B cell (primary cell): ENCODE measurements around the gene OR51B4. TPM values are rescaled to one million over a fixed set of nuclear protein-coding genes. Genes with fewer than 3 reads are reported as not detected.

Experiments used
- ATAC-seq: fragments of 200-7000 bp; cut with Tn5 transposase; one replicate; pipeline ENCODE4 v1.10.0; 2021; ENCODE audit warnings: low read depth, mild to moderate bottlenecking, moderate number of reproducible peaks, moderate library complexity
- CTCF ChIA-PET: fragments of 350-600 bp; sonication (Branson Sonifier 250); formaldehyde crosslinking; loops from one replicate; lab custom pipeline; 2021; ENCODE audit warnings: antibody characterized with exemption, inconsistent platforms; lab: Charles Lee
- POLR2A ChIA-PET: fragments of 350-600 bp; sonication (Branson Sonifier 250); formaldehyde crosslinking; loops from one replicate; lab custom pipeline; 2021; ENCODE audit warnings: antibody characterized with exemption; lab: Charles Lee
- DNase-seq: peaks from one replicate; pipeline ENCODE4 v3.0.0; 2013
- H2AFZ ChIP-seq: 2 replicates; pipeline ENCODE4 v1.6.1; 2012; ENCODE audit warnings: mild to moderate bottlenecking, low read depth, low read length; ENCODE audit not compliant: insufficient read depth, poor library complexity, severe bottlenecking
- H3K27ac ChIP-seq, 2 donors: 1 replicate in 1 of 2; 2 replicates in 1 of 2; pipeline ENCODE4 v1.5.1; 2012 to 2013; ENCODE audit warnings: low read length in 2 of 2, mild to moderate bottlenecking in 2 of 2, moderate library complexity in 1 of 2
- H3K27me3 ChIP-seq, 4 experiments: fragments of 200-600 bp in 1 of 4; sonication (generic) in 1 of 4; replicated peaks in 1 of 4; 1 replicate in 2 of 4; 2 replicates in 2 of 4; pipeline versions ENCODE4 v1.6.1 to v1.7.0; 2013 to 2016; ENCODE audit warnings: low read length in 3 of 4, mild to moderate bottlenecking in 2 of 4, mixed read lengths in 1 of 4, moderate library complexity in 1 of 4; ENCODE audit not compliant: insufficient read depth in 4 of 4, control insufficient read depth in 3 of 4; ENCODE audit errors: control extremely low read depth in 1 of 4
- H3K36me3 ChIP-seq, 2 experiments: replicated peaks in 1 of 2; 1 replicate in 1 of 2; 2 replicates in 1 of 2; pipeline versions ENCODE4 v1.6.1 to v1.7.1; 2013; ENCODE audit warnings: low read length in 1 of 2; ENCODE audit not compliant: insufficient read depth in 2 of 2, control insufficient read depth in 1 of 2; ENCODE audit errors: control extremely low read depth in 1 of 2, extremely low read depth in 1 of 2
- H3K4me1 ChIP-seq, 2 donors: fragments of 200-600 bp in 1 of 2; sonication (generic) in 1 of 2; 1 replicate in 1 of 2; 2 replicates in 1 of 2; pipeline versions ENCODE4 v1.5.1 to v1.6.1; 2013 to 2017; ENCODE audit warnings: low read length in 2 of 2; ENCODE audit not compliant: control insufficient read depth in 2 of 2, insufficient read depth in 2 of 2
- H3K4me2 ChIP-seq: replicated peaks from 2 replicates; pipeline ENCODE3; 2012; ENCODE audit warnings: mild to moderate bottlenecking, low read depth, low read length; ENCODE audit not compliant: poor library complexity, severe bottlenecking
- H3K4me3 ChIP-seq, 5 experiments: fragments of 200-600 bp in 1 of 5; sonication (generic) in 1 of 5; 1 replicate in 3 of 5; 2 replicates in 2 of 5; pipeline versions ENCODE4 v1.5.1 to v1.7.0; 2011 to 2016; ENCODE audit warnings: low read length in 4 of 5, mild to moderate bottlenecking in 4 of 5, low read depth in 2 of 5, control low read depth in 1 of 5, moderate library complexity in 1 of 5; ENCODE audit not compliant: insufficient read depth in 1 of 5; ENCODE audit errors: control extremely low read depth in 1 of 5, extremely low read depth in 1 of 5
- H3K79me2 ChIP-seq: fragments of 200-600 bp; sonication (generic); one replicate; pipeline ENCODE4 v1.6.0; 2016; ENCODE audit warnings: low read length; ENCODE audit not compliant: control insufficient read depth, insufficient read depth
- H3K9ac ChIP-seq: fragments of 200-600 bp; sonication (generic); 2 replicates; pipeline ENCODE4 v1.6.1; 2017; ENCODE audit warnings: mild to moderate bottlenecking, low read length, moderate library complexity
- H3K9me3 ChIP-seq, 3 donors: one replicate each; pipeline versions ENCODE4 v1.6.1 to v1.7.1; 2013; ENCODE audit warnings: low read length in 2 of 3; ENCODE audit not compliant: control insufficient read depth in 2 of 3, insufficient read depth in 1 of 3; ENCODE audit errors: control extremely low read depth in 1 of 3
- H4K20me1 ChIP-seq: 2 replicates; pipeline ENCODE4 v1.6.0; 2012; ENCODE audit warnings: mild to moderate bottlenecking, low read length; ENCODE audit not compliant: insufficient read depth, control insufficient read depth, poor library complexity, severe bottlenecking
- H3K27ac Mint-ChIP-seq: one replicate; pipeline ENCODE4 v1.8.0; 2021; ENCODE audit warnings: mixed read lengths
- H3K27me3 Mint-ChIP-seq: one replicate; pipeline ENCODE4 v1.8.0; 2021; ENCODE audit warnings: mixed read lengths
- H3K4me1 Mint-ChIP-seq: one replicate; pipeline ENCODE4 v1.8.0; 2021; ENCODE audit warnings: mixed read lengths
- H3K4me3 Mint-ChIP-seq: one replicate; pipeline ENCODE4 v1.8.0; 2021; ENCODE audit warnings: mixed read lengths
- H3K9me3 Mint-ChIP-seq: one replicate; pipeline ENCODE4 v1.8.0; 2022; ENCODE audit warnings: mixed read lengths; ENCODE audit not compliant: insufficient read depth
- EZH2 ChIP-seq: IDR thresholded peaks from 2 replicates; pipeline ENCODE4 v1.6.1; 2012; ENCODE audit warnings: borderline replicate concordance, low read depth, mild to moderate bottlenecking, moderate library complexity, low read length; ENCODE audit not compliant: insufficient read depth, poor library complexity, severe bottlenecking
- WGBS: methylation state at CpG from one replicate; pipeline ENCODE4 v1.1.5; 2013; ENCODE audit warnings: missing lambda C conversion rate; ENCODE audit not compliant: insufficient coverage; 5-methylcytosine and 5-hydroxymethylcytosine counted together
- intact Hi-C: fragments of 100-400 bp; cut with micrococcal nuclease; formaldehyde crosslinking; loops from one replicate; pipeline ENCODE4 v1.10.0; 2022
- polyA plus RNA-seq: library from polyadenylated mRNA; depleted of rRNA; stranded (reverse); fragments of >200 nt; gene quantifications from 2 replicates; pipeline ENCODE4 v1.2.3, GENCODE V29; 2012
- total RNA-seq, 2 donors: library from RNA; stranded (reverse); fragments of 120-200 nt in 1 of 2; gene quantifications; 1 replicate in 1 of 2; 2 replicates in 1 of 2; pipeline versions ENCODE4 v1.2.3 to v1.2.4, GENCODE V29; 2013 to 2022
- TF ChIP-seq, protein P1 (sequence below): fragments of 200-600 bp; IDR thresholded peaks from one replicate; pipeline ENCODE4 v1.8.0; 2022; ENCODE audit warnings: antibody characterized with exemption, mild to moderate bottlenecking

The OR51B4 gene
- total and polyA plus RNA-seq, 2 donors (not counting 1 experiment from before 2014, with no cell fraction given), result 0.21 TPM; not detected in 1

DNA sequence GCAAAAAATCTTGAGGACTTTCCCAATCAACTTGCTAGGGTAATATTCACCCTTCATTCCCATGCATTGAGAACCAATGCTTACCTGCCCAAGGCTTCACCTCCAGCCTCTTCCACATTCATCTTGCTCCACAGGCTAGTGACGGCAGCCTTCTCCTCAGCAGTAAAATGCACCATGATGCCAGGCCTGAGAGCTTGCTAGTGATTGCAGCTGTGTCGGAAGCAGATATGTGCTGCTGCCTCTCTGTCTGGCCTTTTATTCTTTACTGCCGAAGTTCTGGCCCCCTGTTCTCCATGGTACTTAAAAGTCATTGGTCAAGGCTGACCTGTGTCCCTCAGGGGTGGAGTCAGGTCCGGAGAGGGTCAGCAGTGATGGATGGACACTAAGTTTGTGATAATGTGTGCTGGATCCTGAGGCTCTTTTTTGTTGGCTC is 32.0 kb downstream of the OR51B4 start, which contains the start of gene HBE1:
HBE1 (minus strand) TSS at position 231 of the 433 bp plus-strand sequence; CDS start at position 176, 55 bp downstream.
- no peaks in the 10 kb centered on the region for H3K36me3 ChIP-seq
- ATAC-seq, result no peak
- no peak for DNase-seq
- Mint-ChIP-seq H3K4me3 (no peak within 1 kb of the TSS), H3K9me3 (no peaks in the 10 kb centered on the region), H3K27me3 (no peaks in the 10 kb centered on the region), H3K4me1 (no peaks in the 10 kb centered on the region), H3K27ac (no peak within 1 kb of the TSS)
- no peak within 1 kb of the TSS for H3K4me3 ChIP-seq
- WGBS, result 100% methylated on average over 3 of the region's 4 CpGs
- ChIA-PET POLR2A (no interaction called here), CTCF (no interaction called here)
- H4K20me1 ChIP-seq, result no peaks in the 10 kb centered on the region
- intact Hi-C loops, result no loop called here
- no peak within 1 kb of the TSS for H3K27ac ChIP-seq
- H3K4me2 ChIP-seq, result no peak within 1 kb of the TSS
- no peaks in the 10 kb centered on the region for H3K9me3 ChIP-seq
- H3K4me1 ChIP-seq, result no peaks in the 10 kb centered on the region
- no peak within 1 kb of the TSS for H3K9ac ChIP-seq
- TF ChIP-seq, protein P1, sequence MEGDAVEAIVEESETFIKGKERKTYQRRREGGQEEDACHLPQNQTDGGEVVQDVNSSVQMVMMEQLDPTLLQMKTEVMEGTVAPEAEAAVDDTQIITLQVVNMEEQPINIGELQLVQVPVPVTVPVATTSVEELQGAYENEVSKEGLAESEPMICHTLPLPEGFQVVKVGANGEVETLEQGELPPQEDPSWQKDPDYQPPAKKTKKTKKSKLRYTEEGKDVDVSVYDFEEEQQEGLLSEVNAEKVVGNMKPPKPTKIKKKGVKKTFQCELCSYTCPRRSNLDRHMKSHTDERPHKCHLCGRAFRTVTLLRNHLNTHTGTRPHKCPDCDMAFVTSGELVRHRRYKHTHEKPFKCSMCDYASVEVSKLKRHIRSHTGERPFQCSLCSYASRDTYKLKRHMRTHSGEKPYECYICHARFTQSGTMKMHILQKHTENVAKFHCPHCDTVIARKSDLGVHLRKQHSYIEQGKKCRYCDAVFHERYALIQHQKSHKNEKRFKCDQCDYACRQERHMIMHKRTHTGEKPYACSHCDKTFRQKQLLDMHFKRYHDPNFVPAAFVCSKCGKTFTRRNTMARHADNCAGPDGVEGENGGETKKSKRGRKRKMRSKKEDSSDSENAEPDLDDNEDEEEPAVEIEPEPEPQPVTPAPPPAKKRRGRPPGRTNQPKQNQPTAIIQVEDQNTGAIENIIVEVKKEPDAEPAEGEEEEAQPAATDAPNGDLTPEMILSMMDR, result no peak
- TF ChIP-seq EZH2, result no peak
- no peaks in the 10 kb centered on the region for H3K79me2 ChIP-seq
- H3K27me3 ChIP-seq, result peaks cover 0 to 2% (median 0%) of the 10 kb centered on the region in 4 experiments
- H2AFZ ChIP-seq, result no peak within 1 kb of the TSS

DNA sequence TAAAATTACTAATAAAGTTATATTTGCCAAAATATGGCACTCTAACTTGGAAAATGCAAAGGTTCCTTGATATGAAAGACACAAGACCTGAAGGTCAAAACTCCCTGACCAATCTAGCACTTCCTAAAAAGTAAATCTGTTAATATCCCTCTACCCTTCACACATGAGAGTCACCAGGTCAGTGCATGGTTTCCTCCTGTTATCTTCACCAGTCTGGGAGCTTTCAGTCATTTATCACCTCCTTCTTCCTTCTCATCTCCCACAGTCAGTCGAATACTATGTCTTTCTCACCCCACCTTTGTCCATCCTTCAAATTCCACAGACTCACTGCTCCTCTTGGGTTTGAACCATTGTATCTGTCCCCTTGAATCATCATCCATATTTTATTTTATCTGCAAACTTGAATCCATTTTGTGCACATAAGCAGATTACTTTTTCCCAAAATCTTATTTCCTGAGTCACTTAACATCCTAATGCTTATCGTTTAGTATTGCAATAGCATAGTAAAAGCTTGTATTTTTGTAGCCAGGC is 34.6 kb downstream of the OR51B4 start:
- H3K27me3 Mint-ChIP-seq, result no peaks in the 10 kb centered on the region
- H3K9me3 Mint-ChIP-seq, result no peaks in the 10 kb centered on the region
- ChIA-PET POLR2A (no interaction called here), CTCF (no interaction called here)
- H3K36me3 ChIP-seq, result no peaks in the 10 kb centered on the region
- no peaks in the 10 kb centered on the region for H3K9me3 ChIP-seq
- WGBS, result 75% methylated on average over 1 of the region's 2 CpGs
- no peak overlapping the region for H3K27ac ChIP-seq
- H3K4me3 Mint-ChIP-seq, result no peak overlapping the region
- H3K4me2 ChIP-seq, result no peak overlapping the region
- no peak overlapping the region for H2AFZ ChIP-seq
- no peak overlapping the region for H3K4me3 ChIP-seq
- intact Hi-C loops, result no loop called here
- DNase-seq (no peak), ATAC-seq (no peak)
- H4K20me1 ChIP-seq, result no peaks in the 10 kb centered on the region
- H3K4me1 ChIP-seq, result no peaks in the 10 kb centered on the region
- TF ChIP-seq EZH2, result no peak
- TF ChIP-seq, protein P1, result no peak
- H3K79me2 ChIP-seq, result no peaks in the 10 kb centered on the region
- H3K27ac Mint-ChIP-seq, result no peak overlapping the region
- H3K27me3 ChIP-seq, result no peaks in the 10 kb centered on the region
- H3K9ac ChIP-seq, result no peak overlapping the region
- no peaks in the 10 kb centered on the region for H3K4me1 Mint-ChIP-seq
